AG09319 (cell line): ENCODE data around the gene ASB7.
A peak's percentile ranks its signal among the peaks of the same experiment; 100 is the strongest.
"Not testable (repeated sequence)": the region's sequence is repeated elsewhere in the genome, so short reads cannot be mapped to it uniquely, and the experiment has no call there.

Source experiments
- DNase-seq: peaks from one replicate; pipeline ENCODE4 v3.0.0-alpha.2; 2010; ENCODE audit warnings: low read depth; ENCODE audit errors: extremely low read depth
- CTCF ChIP-seq: IDR thresholded peaks from 2 replicates; pipeline ENCODE4 v1.5.1; 2011; ENCODE audit warnings: low read depth, mild to moderate bottlenecking, inconsistent platforms, low read length, moderate library complexity

The ASB7 gene

GRCh38 chr15:100671858-100672543, 69.6 kb downstream of the ASB7 start:
- peak; percentile 78 for TF ChIP-seq CTCF
- DNase-seq, result no peak

GRCh38 chr15:100672959-100673358, 70.6 kb downstream of the ASB7 start:
- no peak for TF ChIP-seq CTCF
- no peak for DNase-seq

GRCh38 chr15:100679151-100679550, 76.8 kb downstream of the ASB7 start:
- not testable (repeated sequence) for DNase-seq

- DNase-seq, result no peak
- no peak for TF ChIP-seq CTCF
These were observed 78.3 kb downstream of the ASB7 start for GRCh38 chr15:100680726-100681125.

- TF ChIP-seq CTCF, result no peak
- no peak for DNase-seq
These were observed 79.0 kb downstream of the ASB7 start for GRCh38 chr15:100681335-100681746.

GRCh38 chr15:100682468-100682867, 80.1 kb downstream of the ASB7 start:
- TF ChIP-seq CTCF, result no peak
- no peak for DNase-seq

- TF ChIP-seq CTCF, result no peak
- no peak for DNase-seq
These were observed 81.0 kb downstream of the ASB7 start for GRCh38 chr15:100683434-100683833.

- TF ChIP-seq CTCF, result no peak
- no peak for DNase-seq
These were observed 82.2 kb downstream of the ASB7 start for GRCh38 chr15:100684591-100684990.
